ENCODE results near the gene CRPPA.

CRPPA gene

DNA sequence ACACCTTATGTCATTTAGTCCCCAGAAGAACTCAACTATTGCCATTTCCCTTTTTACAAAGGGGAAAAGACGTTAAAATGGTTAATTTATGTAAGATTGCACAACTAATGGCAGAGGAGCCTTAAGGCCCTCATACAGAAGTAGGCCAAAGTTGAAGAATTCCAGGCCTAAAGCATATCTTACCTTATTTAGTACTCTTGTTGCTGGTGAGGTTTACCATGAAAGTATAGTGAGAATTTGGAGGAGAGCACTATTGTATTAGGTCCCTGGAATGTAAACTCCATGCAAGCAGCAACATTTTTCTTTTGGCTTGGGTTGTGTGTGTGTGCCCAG is 731 bp upstream of the CRPPA start (continued):
- no peak for TF ChIP-seq SP7 (tag by site-specific recombination; IDR thresholded peaks at IDR 0.05)

DNA sequence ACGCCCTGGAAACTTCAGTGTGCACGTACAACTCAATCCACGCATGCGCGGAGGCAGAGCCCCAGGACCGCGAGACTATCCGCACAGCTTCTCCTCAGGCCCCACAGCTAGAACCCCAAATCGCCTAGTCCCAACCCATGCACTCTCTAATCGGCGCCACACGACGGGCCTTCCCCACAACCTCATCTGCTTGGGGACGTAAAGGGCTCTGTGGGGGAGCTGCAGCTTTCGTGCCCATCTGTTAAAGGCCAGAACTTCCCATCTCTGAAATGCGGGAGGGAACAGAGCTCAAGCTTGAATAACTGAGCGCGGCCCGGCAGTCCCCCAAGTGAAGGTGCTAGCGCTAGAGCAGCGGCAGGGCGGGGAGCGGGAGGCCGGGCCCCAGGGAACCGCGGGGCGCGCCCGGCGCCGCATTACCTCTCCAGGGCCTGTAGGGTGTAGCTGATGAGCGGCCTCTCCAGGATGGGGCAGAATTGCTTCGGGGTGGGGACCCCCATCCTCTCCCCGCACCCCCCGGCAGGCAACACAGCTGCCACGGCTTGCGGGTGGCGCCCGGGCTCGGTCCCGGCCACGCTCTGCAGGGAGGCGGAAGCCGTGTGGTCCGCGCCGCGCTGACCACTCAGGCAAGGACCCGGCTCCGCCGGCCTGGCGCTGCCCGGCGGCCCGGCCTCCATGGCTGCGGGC is 547 bp downstream of the CRPPA start:
- Histone ChIP-seq H3K4me3 (ENCODE audit: low read depth, low read length) (peak overlapping the region; percentile 55), H3K36me3 (ENCODE audit: control insufficient read depth in 2 of 2, insufficient read depth in 1 of 2, low read length in 2 of 2) (no peaks in the 10 kb centered on the region), H3K4me1 (ENCODE audit: control insufficient read depth, insufficient read depth, low read length) (no peaks in the 10 kb centered on the region), H3K9me3 (ENCODE audit: control insufficient read depth, insufficient read depth, low read depth, low read length) (no peaks in the 10 kb centered on the region), H3K27ac (ENCODE audit: extremely low read depth, low read depth, low read length) (peak overlapping the region; percentile 86)
- ChIA-PET POLR2A (interaction anchor here (0.6 to 2.4 kb wide), 14 partner anchors 9 to 342 kb away, joined by 3 to 15 read pairs (median 3); partner anchors contain the start of genes ANKMY2, BZW2 and SOSTDC1), CTCF (interaction anchor here (0.5 to 1.9 kb wide), 4 partner anchors 15 to 817 kb away, joined by 3 to 6 read pairs (median 4); no protein-coding TSS in a partner anchor)
- TF ChIP-seq ZNF629 (tag by site-specific recombination; IDR thresholded peaks at IDR 0.05) (0 out of 2 replicates have a peak, but pooled peaks have one; percentile 48), KLF7 (tag by site-specific recombination; IDR thresholded peaks at IDR 0.05; ENCODE audit: borderline replicate concordance) (no peak), ZNF24 (tag by site-specific recombination; IDR thresholded peaks at IDR 0.05) (no peak), KLF1 (tag by site-specific recombination; IDR thresholded peaks at IDR 0.05) (no peak), ZNF664 (tag by site-specific recombination; IDR thresholded peaks at IDR 0.05) (no peak; the same call in 1 of the 2 replicates), ZNF639 (tag by site-specific recombination; IDR thresholded peaks at IDR 0.05) (no peak), ZBTB20 (tag by site-specific recombination; IDR thresholded peaks at IDR 0.05) (peak; percentile 78), TSHZ1 (tag by site-specific recombination; IDR thresholded peaks at IDR 0.05; ENCODE audit: borderline replicate concordance) (no peak), ZNF23 (tag by site-specific recombination; IDR thresholded peaks at IDR 0.05; ENCODE audit: borderline replicate concordance) (no peak), ZNF521 (tag by site-specific recombination; IDR thresholded peaks at IDR 0.05) (no peak), YY2 (tag by site-specific recombination; IDR thresholded peaks at IDR 0.05) (no peak), IKZF3 (tag by site-specific recombination; IDR thresholded peaks at IDR 0.05) (no peak), SALL2 (tag by site-specific recombination; IDR thresholded peaks at IDR 0.05; ENCODE audit: borderline replicate concordance) (no peak), ZNF202 (tag by site-specific recombination; IDR thresholded peaks at IDR 0.05; ENCODE audit: borderline replicate concordance) (no peak), ZBTB48 (tag by site-specific recombination; IDR thresholded peaks at IDR 0.05) (peak; percentile 58; the same call in 1 of the 2 replicates), ZNF626 (tag by site-specific recombination; IDR thresholded peaks at IDR 0.05) (no peak), ZNF600 (tag by site-specific recombination; IDR thresholded peaks at IDR 0.05) (peak; percentile 68), ZNF530 (tag by site-specific recombination; IDR thresholded peaks at IDR 0.05; ENCODE audit: low read depth) (no peak), ZFP3 (tag by site-specific recombination; IDR thresholded peaks at IDR 0.05; ENCODE audit: low read depth) (no peak)
- TF ChIP-seq, protein P1, sequence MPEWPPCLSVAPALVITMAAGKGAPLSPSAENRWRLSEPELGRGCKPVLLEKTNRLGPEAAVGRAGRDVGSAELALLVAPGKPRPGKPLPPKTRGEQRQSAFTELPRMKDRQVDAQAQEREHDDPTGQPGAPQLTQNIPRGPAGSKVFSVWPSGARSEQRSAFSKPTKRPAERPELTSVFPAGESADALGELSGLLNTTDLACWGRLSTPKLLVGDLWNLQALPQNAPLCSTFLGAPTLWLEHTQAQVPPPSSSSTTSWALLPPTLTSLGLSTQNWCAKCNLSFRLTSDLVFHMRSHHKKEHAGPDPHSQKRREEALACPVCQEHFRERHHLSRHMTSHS (tag by site-specific recombination; IDR thresholded peaks at IDR 0.05) = no peak
- TF ChIP-seq, protein P2, sequence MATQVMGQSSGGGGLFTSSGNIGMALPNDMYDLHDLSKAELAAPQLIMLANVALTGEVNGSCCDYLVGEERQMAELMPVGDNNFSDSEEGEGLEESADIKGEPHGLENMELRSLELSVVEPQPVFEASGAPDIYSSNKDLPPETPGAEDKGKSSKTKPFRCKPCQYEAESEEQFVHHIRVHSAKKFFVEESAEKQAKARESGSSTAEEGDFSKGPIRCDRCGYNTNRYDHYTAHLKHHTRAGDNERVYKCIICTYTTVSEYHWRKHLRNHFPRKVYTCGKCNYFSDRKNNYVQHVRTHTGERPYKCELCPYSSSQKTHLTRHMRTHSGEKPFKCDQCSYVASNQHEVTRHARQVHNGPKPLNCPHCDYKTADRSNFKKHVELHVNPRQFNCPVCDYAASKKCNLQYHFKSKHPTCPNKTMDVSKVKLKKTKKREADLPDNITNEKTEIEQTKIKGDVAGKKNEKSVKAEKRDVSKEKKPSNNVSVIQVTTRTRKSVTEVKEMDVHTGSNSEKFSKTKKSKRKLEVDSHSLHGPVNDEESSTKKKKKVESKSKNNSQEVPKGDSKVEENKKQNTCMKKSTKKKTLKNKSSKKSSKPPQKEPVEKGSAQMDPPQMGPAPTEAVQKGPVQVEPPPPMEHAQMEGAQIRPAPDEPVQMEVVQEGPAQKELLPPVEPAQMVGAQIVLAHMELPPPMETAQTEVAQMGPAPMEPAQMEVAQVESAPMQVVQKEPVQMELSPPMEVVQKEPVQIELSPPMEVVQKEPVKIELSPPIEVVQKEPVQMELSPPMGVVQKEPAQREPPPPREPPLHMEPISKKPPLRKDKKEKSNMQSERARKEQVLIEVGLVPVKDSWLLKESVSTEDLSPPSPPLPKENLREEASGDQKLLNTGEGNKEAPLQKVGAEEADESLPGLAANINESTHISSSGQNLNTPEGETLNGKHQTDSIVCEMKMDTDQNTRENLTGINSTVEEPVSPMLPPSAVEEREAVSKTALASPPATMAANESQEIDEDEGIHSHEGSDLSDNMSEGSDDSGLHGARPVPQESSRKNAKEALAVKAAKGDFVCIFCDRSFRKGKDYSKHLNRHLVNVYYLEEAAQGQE (tag by site-specific recombination; IDR thresholded peaks at IDR 0.05) = no peak
- TF ChIP-seq, protein P3, sequence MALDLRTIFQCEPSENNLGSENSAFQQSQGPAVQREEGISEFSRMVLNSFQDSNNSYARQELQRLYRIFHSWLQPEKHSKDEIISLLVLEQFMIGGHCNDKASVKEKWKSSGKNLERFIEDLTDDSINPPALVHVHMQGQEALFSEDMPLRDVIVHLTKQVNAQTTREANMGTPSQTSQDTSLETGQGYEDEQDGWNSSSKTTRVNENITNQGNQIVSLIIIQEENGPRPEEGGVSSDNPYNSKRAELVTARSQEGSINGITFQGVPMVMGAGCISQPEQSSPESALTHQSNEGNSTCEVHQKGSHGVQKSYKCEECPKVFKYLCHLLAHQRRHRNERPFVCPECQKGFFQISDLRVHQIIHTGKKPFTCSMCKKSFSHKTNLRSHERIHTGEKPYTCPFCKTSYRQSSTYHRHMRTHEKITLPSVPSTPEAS (tag by site-specific recombination; IDR thresholded peaks at IDR 0.05) = no peak
- TF ChIP-seq, protein P4, sequence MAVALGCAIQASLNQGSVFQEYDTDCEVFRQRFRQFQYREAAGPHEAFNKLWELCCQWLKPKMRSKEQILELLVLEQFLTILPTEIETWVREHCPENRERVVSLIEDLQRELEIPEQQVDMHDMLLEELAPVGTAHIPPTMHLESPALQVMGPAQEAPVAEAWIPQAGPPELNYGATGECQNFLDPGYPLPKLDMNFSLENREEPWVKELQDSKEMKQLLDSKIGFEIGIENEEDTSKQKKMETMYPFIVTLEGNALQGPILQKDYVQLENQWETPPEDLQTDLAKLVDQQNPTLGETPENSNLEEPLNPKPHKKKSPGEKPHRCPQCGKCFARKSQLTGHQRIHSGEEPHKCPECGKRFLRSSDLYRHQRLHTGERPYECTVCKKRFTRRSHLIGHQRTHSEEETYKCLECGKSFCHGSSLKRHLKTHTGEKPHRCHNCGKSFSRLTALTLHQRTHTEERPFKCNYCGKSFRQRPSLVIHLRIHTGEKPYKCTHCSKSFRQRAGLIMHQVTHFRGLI (tag by site-specific recombination; IDR thresholded peaks at IDR 0.05) = no peak

All from HEK293 (cell line).